NT2/D1 (cell line): ENCODE results near the gene TRDMT1.

Source experiments
- YY1 ChIP-seq: IDR thresholded peaks from 2 replicates; pipeline ENCODE4 v1.6.1; 2011; ENCODE audit not compliant: insufficient read length, insufficient read depth
- ZNF274 ChIP-seq: IDR thresholded peaks from 2 replicates; pipeline ENCODE4 v1.6.1; 2011; ENCODE audit warnings: mild to moderate bottlenecking, low read depth, low read length

DNA sequence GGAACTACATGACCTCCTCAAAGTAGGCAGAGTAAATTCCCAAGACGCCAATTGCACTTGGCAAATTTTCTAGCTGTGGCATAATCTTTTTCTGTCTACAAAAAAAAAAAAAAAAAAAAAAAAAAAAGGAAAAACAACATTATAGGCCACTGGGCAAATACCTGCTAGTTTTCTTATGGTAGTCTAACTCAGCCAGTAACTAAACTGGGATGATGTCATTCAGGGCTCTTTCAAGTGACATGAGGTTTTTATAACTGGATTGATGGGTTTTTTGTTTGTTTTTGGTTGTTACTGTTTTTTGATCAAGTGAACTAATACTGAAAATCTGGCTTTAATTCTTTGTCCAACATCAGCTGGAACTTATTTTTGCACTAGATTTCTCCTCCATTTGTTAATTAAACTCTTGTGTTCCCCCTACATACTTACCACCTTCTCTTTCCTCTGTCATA, 19.2 kb upstream of the TRDMT1 start:
- TF ChIP-seq ZNF274, result no peak
- TF ChIP-seq YY1, result no peak
